SK-N-SH treated with all-trans-retinoic acid at 6 μM for 48 hours (cell line): ENCODE data around the gene TMEM130.

Experiments used
- ATAC-seq: fragments of 200-7000 bp; cut with Tn5 transposase; 3 replicates; pipeline ENCODE4 v1.9.1; 2020; ENCODE audit warnings: mild to moderate bottlenecking, moderate library complexity
- ARNTL ChIP-seq: fragments of 450-650 bp; formaldehyde crosslinking; IDR thresholded peaks from 2 replicates; pipeline ENCODE4 v1.5.0; 2020; ENCODE audit warnings: low read depth, mild to moderate bottlenecking, moderate library complexity, borderline replicate concordance
- BACH2 ChIP-seq: fragments of 250-450 bp; sonication (Bioruptor Pico); IDR thresholded peaks from 2 replicates; pipeline ENCODE4 v1.9.0; 2021; ENCODE audit warnings: mild to moderate bottlenecking, borderline replicate concordance
- CREB5 ChIP-seq: fragments of 250-450 bp; sonication (Bioruptor Pico); IDR thresholded peaks from 2 replicates; pipeline ENCODE4 v1.5.1; 2020; ENCODE audit warnings: low read depth, mild to moderate bottlenecking, moderate library complexity
- CSDC2 ChIP-seq: fragments of 250-450 bp; sonication (Bioruptor Pico); IDR thresholded peaks from 2 replicates; pipeline ENCODE4 v1.5.0; 2020; ENCODE audit warnings: mild to moderate bottlenecking, moderate library complexity
- CSRNP3 ChIP-seq: fragments of 250-450 bp; sonication (Bioruptor Pico); IDR thresholded peaks from 2 replicates; pipeline ENCODE4 v1.5.1; 2021; ENCODE audit warnings: mild to moderate bottlenecking, moderate library complexity
- ESRRG ChIP-seq: fragments of 250-450 bp; sonication (Bioruptor Pico); IDR thresholded peaks from 2 replicates; pipeline ENCODE4 v1.6.1; 2021; ENCODE audit warnings: mild to moderate bottlenecking
- GLIS3 ChIP-seq: fragments of 250-450 bp; sonication (Bioruptor Pico); IDR thresholded peaks from 2 replicates; pipeline ENCODE4 v1.5.0; 2020; ENCODE audit warnings: mild to moderate bottlenecking, moderate library complexity
- ISL1 ChIP-seq: fragments of 250-450 bp; sonication (Bioruptor Pico); IDR thresholded peaks from 2 replicates; pipeline ENCODE4 v2.1.2; 2022; ENCODE audit warnings: mild to moderate bottlenecking, moderate library complexity
- OSR1 ChIP-seq: fragments of 250-450 bp; sonication (Bioruptor Pico); IDR thresholded peaks from 2 replicates; pipeline ENCODE4 v1.8.0; 2022; ENCODE audit warnings: moderate library complexity, mild to moderate bottlenecking, inconsistent platforms
- PATZ1 ChIP-seq: fragments of 250-450 bp; sonication (Bioruptor Pico); IDR thresholded peaks from 2 replicates; pipeline ENCODE4 v1.8.0; 2020; ENCODE audit warnings: mild to moderate bottlenecking, moderate library complexity, borderline replicate concordance
- POU6F1 ChIP-seq: fragments of 250-450 bp; sonication (Bioruptor Pico); IDR thresholded peaks from 2 replicates; pipeline ENCODE4 v1.8.0; 2021; ENCODE audit warnings: low read depth, mild to moderate bottlenecking, moderate library complexity, borderline replicate concordance
- PPARA ChIP-seq: fragments of 250-450 bp; sonication (Bioruptor Pico); IDR thresholded peaks from 2 replicates; pipeline ENCODE4 v1.5.0; 2020; ENCODE audit warnings: mild to moderate bottlenecking, borderline replicate concordance
- RARB ChIP-seq: fragments of 250-450 bp; sonication (Bioruptor Pico); IDR thresholded peaks from 2 replicates; pipeline ENCODE4 v1.8.0; 2021; ENCODE audit warnings: mild to moderate bottlenecking, moderate library complexity
- SNAI2 ChIP-seq: fragments of 250-450 bp; sonication (Bioruptor Pico); IDR thresholded peaks from 2 replicates; pipeline ENCODE4 v1.5.0; 2020; ENCODE audit warnings: mild to moderate bottlenecking, moderate library complexity
- TCF4 ChIP-seq: fragments of 250-450 bp; sonication (Bioruptor Pico); IDR thresholded peaks from 2 replicates; pipeline ENCODE4 v1.8.0; 2021; ENCODE audit warnings: mild to moderate bottlenecking, moderate library complexity, borderline replicate concordance
- TOX ChIP-seq: fragments of 250-450 bp; sonication (Bioruptor Pico); IDR thresholded peaks from 2 replicates; pipeline ENCODE4 v1.8.0; 2021; ENCODE audit warnings: mild to moderate bottlenecking, moderate library complexity, borderline replicate concordance
- TSHZ2 ChIP-seq: fragments of 250-450 bp; sonication (Bioruptor Pico); IDR thresholded peaks from 2 replicates; pipeline ENCODE4 v1.5.0; 2020; ENCODE audit warnings: mild to moderate bottlenecking, moderate library complexity
- ZC3H10 ChIP-seq: fragments of 250-450 bp; sonication (Bioruptor Pico); IDR thresholded peaks from 2 replicates; pipeline ENCODE4 v1.5.1; 2021; ENCODE audit warnings: mild to moderate bottlenecking, moderate library complexity
- ZFP3 ChIP-seq: fragments of 250-450 bp; sonication (Bioruptor Pico); IDR thresholded peaks from 2 replicates; pipeline ENCODE4 v1.5.0; 2020; ENCODE audit warnings: mild to moderate bottlenecking, moderate library complexity
- ZFP30 ChIP-seq: fragments of 450-650 bp; formaldehyde crosslinking; IDR thresholded peaks from 2 replicates; pipeline ENCODE4 v1.5.0; 2022; ENCODE audit warnings: mild to moderate bottlenecking, moderate library complexity
- ZNF565 ChIP-seq: fragments of 450-650 bp; formaldehyde crosslinking; conservative IDR thresholded peaks from 2 replicates; pipeline ENCODE4 v1.5.0; 2020; ENCODE audit warnings: low read depth, mild to moderate bottlenecking, moderate library complexity
- ZNF70 ChIP-seq: fragments of 450-650 bp; formaldehyde crosslinking; IDR thresholded peaks from 2 replicates; pipeline ENCODE4 v1.5.0; 2020; ENCODE audit warnings: mild to moderate bottlenecking, moderate library complexity
- ZNF8 ChIP-seq: fragments of 450-650 bp; formaldehyde crosslinking; IDR thresholded peaks from 2 replicates; pipeline ENCODE4 v1.5.0; 2020; ENCODE audit warnings: mild to moderate bottlenecking, moderate library complexity

The TMEM130 gene

GRCh38 chr7:98910427-98910826 lies 40.6 kb upstream of the TMEM130 start:
- TF ChIP-seq POU6F1 (CRISPR knock-in tag) (no peak), BACH2 (no peak), ISL1 (CRISPR knock-in tag) (no peak), TCF4 (CRISPR knock-in tag) (no peak), ARNTL (CRISPR knock-in tag) (no peak), CREB5 (no peak), ZNF565 (CRISPR knock-in tag) (no peak), TOX (CRISPR knock-in tag) (no peak), SNAI2 (CRISPR knock-in tag) (no peak), TSHZ2 (CRISPR knock-in tag) (no peak), OSR1 (CRISPR knock-in tag) (no peak), PATZ1 (CRISPR knock-in tag) (no peak), ZNF8 (CRISPR knock-in tag) (no peak), PPARA (CRISPR knock-in tag) (no peak), ESRRG (CRISPR knock-in tag) (no peak), CSDC2 (no peak)
- ATAC-seq: no peak

GRCh38 chr7:98909487-98909886 lies 39.7 kb upstream of the TMEM130 start:
- ATAC-seq: no peak
- TF ChIP-seq CREB5: no peak
- TF ChIP-seq ARNTL (CRISPR knock-in tag): no peak
- no peak for TF ChIP-seq BACH2
- TF ChIP-seq ZFP30 (CRISPR knock-in tag): no peak
- TF ChIP-seq ZFP3 (CRISPR knock-in tag): no peak
- TF ChIP-seq CSDC2: no peak
- TF ChIP-seq ISL1 (CRISPR knock-in tag): no peak
- TF ChIP-seq ZC3H10 (CRISPR knock-in tag): no peak
- TF ChIP-seq TOX (CRISPR knock-in tag): no peak

GRCh38 chr7:98908585-98908984 lies 38.8 kb upstream of the TMEM130 start:
- no peak for ATAC-seq
- TF ChIP-seq TOX (CRISPR knock-in tag) (no peak), ARNTL (CRISPR knock-in tag) (no peak), ZNF565 (CRISPR knock-in tag) (no peak), OSR1 (CRISPR knock-in tag) (no peak)
- TF ChIP-seq, all 23 proteins: peak for 0

- ATAC-seq: no peak
- TF ChIP-seq PATZ1 (CRISPR knock-in tag): no peak
- no peak for TF ChIP-seq CREB5
- TF ChIP-seq ZNF565 (CRISPR knock-in tag): no peak
- TF ChIP-seq GLIS3 (CRISPR knock-in tag): no peak
- TF ChIP-seq CSRNP3: no peak
- TF ChIP-seq ZNF70: no peak
- no peak for TF ChIP-seq RARB (CRISPR knock-in tag)
- no peak for TF ChIP-seq ZFP3 (CRISPR knock-in tag)
- TF ChIP-seq BACH2: no peak
Observed at GRCh38 chr7:98907570-98907969, 37.8 kb upstream of the TMEM130 start.
